GM18517 (cell line): ENCODE results near the gene NOD1.

Source experiments
- ATAC-seq: cut with Tn5 transposase; IDR thresholded peaks from one replicate; pipeline ENCODE4 v1.9.1; 2021; ENCODE audit warnings: mild to moderate bottlenecking, moderate library complexity; ENCODE audit not compliant: unreplicated experiment

NOD1 gene

DNA sequence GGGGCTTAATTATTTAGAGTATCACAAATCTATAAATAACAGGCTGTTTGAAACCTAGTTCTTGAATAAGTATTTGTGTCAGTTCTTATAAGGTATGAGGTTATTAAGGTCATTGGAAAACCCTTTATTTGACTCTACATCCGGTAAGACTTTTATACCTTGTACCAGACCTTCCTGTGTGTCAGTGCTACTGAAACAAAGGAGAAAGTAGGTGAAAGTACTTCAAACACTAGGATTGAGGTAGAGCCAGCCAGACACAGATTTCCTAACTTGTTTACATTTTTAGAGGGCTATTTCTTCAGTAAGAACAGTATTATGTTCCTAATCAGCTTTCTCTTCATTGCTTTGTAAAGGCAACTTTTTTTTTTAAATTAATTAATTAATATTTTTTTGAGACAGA is 100.3 kb downstream of the NOD1 start:
- no peak for ATAC-seq
